K562 (cell line): ENCODE measurements around the gene PBOV1. TPM values are rescaled to one million over a fixed set of nuclear protein-coding genes. Genes with fewer than 3 reads are reported as not detected.

Experiments
- ATAC-seq: fragments of 200-7000 bp; cut with Tn5 transposase; 3 replicates; pipeline ENCODE4 v1.9.1; 2020; ENCODE audit warnings: moderate library complexity
- BruUV-seq: library from RNA; stranded (reverse); fragments of 400-500 nt; replicated peaks from 2 replicates; lab custom pipeline; 2021; lab: Mats Ljungman, UMichigan
- CTCF ChIA-PET: fragments of 300-600 bp; formaldehyde crosslinking; extraction: SDS; loops from one replicate; lab custom pipeline; 2021; ENCODE audit warnings: low intra/inter-chr PET ratio; lab: Yijun Ruan, JAX
- POLR2A ChIA-PET: fragments of 300-600, 350-650 bp; sonication (Branson Sonifier 250); formaldehyde crosslinking; extraction: SDS; loops from one replicate; lab custom pipeline; 2021; ENCODE audit warnings: antibody characterized with exemption, inconsistent platforms; lab: Yijun Ruan, JAX
- DNase-seq, 4 experiments: peaks; one replicate each; pipeline versions ENCODE4 v3.0.0 to v3.0.0-alpha.2; 2011 to 2018; ENCODE audit warnings: low spot score in 3 of 4, mixed read lengths in 3 of 4; ENCODE audit errors: extremely low read depth in 1 of 4
- FAIRE-seq: peaks from 2 replicates; lab custom pipeline; 2011; peaks lifted over from hg19 to GRCh38; lab: Jason Lieb, UNC
- H2AFZ ChIP-seq: 2 replicates; pipeline ENCODE4 v1.6.0; 2011; ENCODE audit warnings: low read depth, low read length, control low read depth, inconsistent platforms
- H3K27ac ChIP-seq: fragments of 200-600 bp; 3 replicates; pipeline ENCODE4 v1.8.0; 2011; ENCODE audit warnings: low read depth, mild to moderate bottlenecking, control low read depth, inconsistent platforms, low read length, moderate library complexity, mixed read lengths; ENCODE audit errors: extremely low read depth
- H3K27me3 ChIP-seq, 2 experiments: fragments of 300-600 bp in 1 of 2; 2 replicates in 1 of 2; 3 replicates in 1 of 2; pipeline versions ENCODE4 v1.6.0 to v1.8.0; 2011; ENCODE audit warnings: inconsistent platforms in 2 of 2, low read length in 2 of 2, mild to moderate bottlenecking in 1 of 2, mixed read lengths in 1 of 2, moderate library complexity in 1 of 2; ENCODE audit not compliant: control insufficient read depth in 2 of 2, insufficient read depth in 2 of 2
- H3K36me3 ChIP-seq: fragments of 300-600 bp; 3 replicates; pipeline ENCODE4 v1.8.0; 2011; ENCODE audit warnings: mild to moderate bottlenecking, low read length, inconsistent platforms; ENCODE audit not compliant: control insufficient read depth, insufficient read depth
- H3K4me1 ChIP-seq, 2 experiments: fragments of 200-600 bp in 1 of 2; replicated peaks in 1 of 2; 2 replicates in 1 of 2; 3 replicates in 1 of 2; pipeline versions ENCODE4 v1.5.1 to v1.8.0; 2011; ENCODE audit warnings: inconsistent platforms in 2 of 2, low read length in 2 of 2, mild to moderate bottlenecking in 1 of 2, mixed read lengths in 1 of 2, moderate library complexity in 1 of 2; ENCODE audit not compliant: control insufficient read depth in 2 of 2, insufficient read depth in 2 of 2
- H3K4me2 ChIP-seq: 2 replicates; pipeline ENCODE4 v1.6.1; 2011; ENCODE audit warnings: low read length, control low read depth, inconsistent platforms, mixed read lengths; ENCODE audit not compliant: insufficient read depth
- H3K4me3 ChIP-seq: fragments of 200-600 bp; sonication (generic), shearing (Covaris generic); 2 replicates; pipeline ENCODE4 v1.5.1; 2016; ENCODE audit warnings: control low read depth, inconsistent platforms
- H3K79me2 ChIP-seq: fragments of 200-600 bp; 3 replicates; pipeline ENCODE4 v1.8.0; 2011; ENCODE audit warnings: low read length, inconsistent platforms; ENCODE audit not compliant: control insufficient read depth, insufficient read depth
- H3K9ac ChIP-seq, 2 experiments: 2 replicates each; pipeline versions ENCODE4 v1.6.0 to v1.6.1; 2011; ENCODE audit warnings: low read depth in 2 of 2, low read length in 2 of 2, control low read depth in 1 of 2, inconsistent platforms in 1 of 2, mild to moderate bottlenecking in 1 of 2, mixed read lengths in 1 of 2; ENCODE audit not compliant: insufficient read depth in 1 of 2
- H3K9me1 ChIP-seq: one replicate; pipeline ENCODE4 v1.6.0; 2011; ENCODE audit warnings: inconsistent platforms, mild to moderate bottlenecking, low read length, moderate library complexity; ENCODE audit not compliant: control insufficient read depth, insufficient read depth
- H3K9me3 ChIP-seq: replicated peaks from 2 replicates; pipeline ENCODE4 v1.5.1; 2011; ENCODE audit warnings: low read depth, low read length, inconsistent platforms; ENCODE audit not compliant: control insufficient read depth, insufficient read depth
- H4K20me1 ChIP-seq: replicated peaks from 2 replicates; pipeline ENCODE4 v1.6.1; 2011; ENCODE audit warnings: low read length, inconsistent platforms, mixed read lengths; ENCODE audit not compliant: control insufficient read depth, insufficient read depth
- CEBPG ChIP-seq, 3 experiments: fragments of 200-800 bp in 1 of 3; sonication (Bioruptor generic) in 1 of 3; sonication (generic) in 1 of 3; formaldehyde crosslinking in 1 of 3; IDR thresholded peaks in 2 of 3; conservative IDR thresholded peaks in 1 of 3; 2 replicates each; pipeline versions ENCODE4 v1.6.1 to v1.8.0; 2016 to 2022; ENCODE audit warnings: missing compliant biosample characterization in 2 of 3, missing genetic modification characterization in 2 of 3, mild to moderate bottlenecking in 1 of 3, missing genetic modification reagents in 1 of 3
- NFIX ChIP-seq: fragments of 250-450 bp; sonication (Bioruptor Pico); IDR thresholded peaks from 2 replicates; pipeline ENCODE4 v1.4.0; 2020; ENCODE audit warnings: low read depth, mild to moderate bottlenecking, moderate library complexity
- SRF ChIP-seq, 2 experiments: fragments of 250-450, 450-650 bp in 1 of 2; sonication (Bioruptor Pico) in 1 of 2; sonication (generic) in 1 of 2; formaldehyde crosslinking; IDR thresholded peaks; 2 replicates each; pipeline versions ENCODE4 v1.5.0 to v1.5.1; 2020 to 2022; ENCODE audit warnings: mild to moderate bottlenecking in 1 of 2, missing genetic modification reagents in 1 of 2
- XRCC5 ChIP-seq: fragments of 200-400 bp; formaldehyde crosslinking; IDR thresholded peaks from 2 replicates; pipeline ENCODE4 v1.6.1; 2017; ENCODE audit warnings: low read depth, mild to moderate bottlenecking, low read length
- WGBS: fragments of 100-300 bp; shearing (Covaris generic); methylation state at CpG from one replicate; pipeline ENCODE4 v1.1.6; 2016; ENCODE audit warnings: low coverage, mixed read lengths; ENCODE audit not compliant: insufficient coverage; ENCODE audit errors: missing lambda C conversion rate; 5-methylcytosine and 5-hydroxymethylcytosine counted together
- in situ Hi-C: fragments of 300-500 bp; cut with MboI; formaldehyde crosslinking; loops from 4 replicates; pipeline ENCODE4 v1.15.0; 2018; ENCODE audit warnings: inconsistent platforms, mixed read lengths
- intact Hi-C: fragments of 100-400 bp; cut with micrococcal nuclease; formaldehyde crosslinking; loops from 2 replicates; pipeline ENCODE4 v1.14.2; 2022
- polyA plus RNA-seq, 8 experiments: library from polyadenylated mRNA; depleted of rRNA in 4 of 8; stranded (reverse) in 5 of 8; unstranded in 3 of 8; fragments of >200 nt; fragmentation: Nextera tagmentation in 2 of 8; fragmentation: Illumina TruSeq in 1 of 8; extraction: Ambion mirVana in 2 of 8; extraction: Trizol in 1 of 8; gene quantifications; 2 replicates each; pipeline versions ENCODE4 v1.2.1 to v1.2.3, GENCODE V29; 2011 to 2014; ENCODE audit warnings: inconsistent platforms in 1 of 8, missing spikeins in 1 of 8
- total RNA-seq, 7 experiments: library from RNA; depleted of rRNA in 6 of 7; stranded (reverse); fragments of >200 nt in 6 of 7; fragmentation: Illumina TruSeq in 2 of 7; extraction: Trizol in 2 of 7; gene quantifications; 2 replicates each; pipeline versions ENCODE4 v1.2.1 to v1.2.3, GENCODE V29; 2011 to 2021; ENCODE audit warnings: low replicate concordance in 1 of 7
- TF ChIP-seq, protein P1 (sequence below): sonication (generic); formaldehyde crosslinking; IDR thresholded peaks from 2 replicates; pipeline ENCODE4 v1.5.0; 2020; ENCODE audit warnings: missing genetic modification reagents

Gene PBOV1
- total and polyA plus RNA-seq, 9 of the 15 experiments (the other 6 are each of a cell fraction or from before 2014, with no cell fraction given) = not detected

- in situ Hi-C loops (no loop called here), intact Hi-C loops (no loop called here)
- Histone ChIP-seq H3K9ac (no peak overlapping the region), H2AFZ (no peak overlapping the region), H3K36me3 (no peaks in the 10 kb centered on the region), H3K4me3 (no peak overlapping the region), H3K27ac (no peak overlapping the region), H3K4me1 (no peaks in the 10 kb centered on the region), H3K79me2 (no peaks in the 10 kb centered on the region), H3K27me3 (peaks cover 0 to 8% of the 10 kb centered on the region in 2 experiments; a peak in 1 of 5 replicates), H4K20me1 (no peaks in the 10 kb centered on the region), H3K9me3 (no peaks in the 10 kb centered on the region), H3K4me2 (no peak overlapping the region), H3K9me1 (no peaks in the 10 kb centered on the region)
- ChIA-PET CTCF (no interaction called here), POLR2A (no interaction called here)
- no TSS peak for BruUV-seq
- ATAC-seq (no peak), FAIRE-seq (no peak), DNase-seq (no peak)
- 1% methylated on average over 4 of the region's 4 CpGs for WGBS
- 0 out of 4 replicates have a peak, but pooled peaks of 1 of the 2 experiments have one; percentile 48 for TF ChIP-seq SRF (CRISPR knock-in tag; IDR thresholded peaks at IDR 0.05)
- TF ChIP-seq XRCC5 = no peak
- TF ChIP-seq, protein P1, sequence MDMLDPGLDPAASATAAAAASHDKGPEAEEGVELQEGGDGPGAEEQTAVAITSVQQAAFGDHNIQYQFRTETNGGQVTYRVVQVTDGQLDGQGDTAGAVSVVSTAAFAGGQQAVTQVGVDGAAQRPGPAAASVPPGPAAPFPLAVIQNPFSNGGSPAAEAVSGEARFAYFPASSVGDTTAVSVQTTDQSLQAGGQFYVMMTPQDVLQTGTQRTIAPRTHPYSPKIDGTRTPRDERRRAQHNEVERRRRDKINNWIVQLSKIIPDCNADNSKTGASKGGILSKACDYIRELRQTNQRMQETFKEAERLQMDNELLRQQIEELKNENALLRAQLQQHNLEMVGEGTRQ (CRISPR knock-in tag) = no peak
These were observed 4.7 kb upstream of the PBOV1 start for GRCh38 chr6:138222901-138223546.

DNA sequence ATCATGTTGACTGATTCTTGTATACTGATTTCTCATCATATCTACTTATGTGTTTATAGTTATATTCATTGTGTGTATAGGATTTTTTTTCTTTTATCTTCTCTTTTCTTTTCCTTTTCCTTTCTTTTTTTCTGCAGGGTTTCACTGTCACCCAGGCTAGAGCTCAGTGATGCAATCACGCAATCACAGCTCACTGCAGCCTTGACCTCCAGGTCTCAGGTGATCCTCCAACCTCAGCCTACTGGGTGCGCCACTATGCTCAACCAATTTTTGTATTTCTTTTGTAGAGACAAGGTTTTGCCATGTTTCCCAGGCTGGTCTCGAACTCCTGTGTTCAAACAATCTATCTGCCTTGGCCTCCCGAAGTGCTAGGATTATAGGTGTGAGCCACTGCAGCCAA lies 1.6 kb upstream of the PBOV1 start:
- Histone ChIP-seq H2AFZ (no peak overlapping the region), H3K9me1 (no peaks in the 10 kb centered on the region), H3K4me3 (no peak overlapping the region), H3K79me2 (no peaks in the 10 kb centered on the region)
- FAIRE-seq = no peak
- TF ChIP-seq CEBPG (CRISPR knock-in tag; IDR thresholded peaks at IDR 0.05) (no peak), CEBPG (tag; conservative IDR thresholded peaks at IDR 0.05 in 1 of 2, IDR thresholded peaks at IDR 0.05 in 1 of 2) (0 out of 4 replicates have a peak, but pooled peaks of 1 of the 2 experiments have one; percentile 11), NFIX (CRISPR knock-in tag) (no peak)
- TF ChIP-seq, all 486 proteins: peak for 1
- BruUV-seq = no TSS peak
- H3K9me3 ChIP-seq = no peaks in the 10 kb centered on the region
- no peaks in the 10 kb centered on the region for H3K36me3 ChIP-seq
- WGBS = 4% methylated on average over 4 of the region's 4 CpGs
- no peaks in the 10 kb centered on the region for H3K4me1 ChIP-seq
- intact Hi-C loops (no loop called here), in situ Hi-C loops (no loop called here)
- ChIA-PET POLR2A (no interaction called here), CTCF (no interaction called here)
- DNase-seq (no peak), ATAC-seq (no peak)
- H3K27me3 ChIP-seq = peaks cover 0 to 8% of the 10 kb centered on the region in 2 experiments; a peak in 1 of 5 replicates
- no peak overlapping the region for H3K4me2 ChIP-seq
- H3K9ac ChIP-seq = no peak overlapping the region
- no peak overlapping the region for H3K27ac ChIP-seq
- no peaks in the 10 kb centered on the region for H4K20me1 ChIP-seq
